SU-DHL-6 (cell line): ENCODE data around the gene MDP1.

Experiments used
- EZH2phosphoT487 ChIP-seq: fragments of 200-600 bp; sonication (generic), shearing (Covaris generic); conservative IDR thresholded peaks from 2 replicates; pipeline ENCODE4 v1.6.1; 2018; ENCODE audit warnings: mild to moderate bottlenecking, antibody characterized with exemption, low read length, moderate library complexity, mixed read lengths
- TF ChIP-seq, protein P1 (sequence below): fragments of 200-600 bp; sonication (generic); IDR thresholded peaks from one replicate; pipeline ENCODE4 v1.5.1; 2017; ENCODE audit warnings: antibody characterized with exemption, mild to moderate bottlenecking, low read length, moderate library complexity; ENCODE audit not compliant: insufficient read depth, poor library complexity, severe bottlenecking

DNA sequence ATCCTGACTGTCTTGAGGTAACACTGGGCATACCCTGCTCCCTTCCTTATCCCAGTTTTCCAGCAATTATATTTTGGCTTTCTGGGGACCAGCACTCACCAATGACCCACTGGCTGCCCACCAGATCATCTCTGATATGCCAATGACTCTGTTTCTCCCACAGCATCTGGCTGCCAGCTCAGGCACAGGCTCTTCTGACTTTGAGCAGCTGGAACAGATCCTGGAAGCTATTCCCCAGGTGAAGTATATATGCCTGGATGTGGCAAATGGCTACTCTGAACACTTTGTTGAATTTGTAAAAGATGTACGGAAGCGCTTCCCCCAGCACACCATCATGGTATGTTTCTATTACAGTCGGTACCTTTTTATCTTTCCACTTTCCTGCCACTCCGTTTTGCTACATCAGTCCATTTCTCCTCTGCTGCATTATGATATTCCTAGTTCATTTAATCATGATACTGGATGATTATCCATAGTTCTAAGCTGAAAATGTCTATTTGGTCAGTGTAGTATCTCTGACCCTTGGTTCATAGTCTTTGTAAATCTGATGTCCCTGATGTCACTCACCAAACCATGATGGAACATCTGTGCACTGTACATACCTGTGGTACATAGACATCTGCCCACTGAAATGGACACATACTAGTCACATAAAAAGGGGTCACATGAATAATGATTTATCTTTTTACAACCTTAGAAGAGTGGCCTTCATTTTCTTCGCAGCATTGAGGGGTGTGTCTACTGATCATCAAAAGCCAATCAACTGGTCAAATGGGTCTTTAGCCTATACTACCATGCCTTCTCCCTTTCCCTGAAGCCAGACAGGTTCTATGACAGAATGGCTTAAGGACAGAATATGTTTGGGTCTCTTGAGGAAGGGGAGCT is 20.2 kb upstream of the MDP1 start:
- TF ChIP-seq, protein P1, sequence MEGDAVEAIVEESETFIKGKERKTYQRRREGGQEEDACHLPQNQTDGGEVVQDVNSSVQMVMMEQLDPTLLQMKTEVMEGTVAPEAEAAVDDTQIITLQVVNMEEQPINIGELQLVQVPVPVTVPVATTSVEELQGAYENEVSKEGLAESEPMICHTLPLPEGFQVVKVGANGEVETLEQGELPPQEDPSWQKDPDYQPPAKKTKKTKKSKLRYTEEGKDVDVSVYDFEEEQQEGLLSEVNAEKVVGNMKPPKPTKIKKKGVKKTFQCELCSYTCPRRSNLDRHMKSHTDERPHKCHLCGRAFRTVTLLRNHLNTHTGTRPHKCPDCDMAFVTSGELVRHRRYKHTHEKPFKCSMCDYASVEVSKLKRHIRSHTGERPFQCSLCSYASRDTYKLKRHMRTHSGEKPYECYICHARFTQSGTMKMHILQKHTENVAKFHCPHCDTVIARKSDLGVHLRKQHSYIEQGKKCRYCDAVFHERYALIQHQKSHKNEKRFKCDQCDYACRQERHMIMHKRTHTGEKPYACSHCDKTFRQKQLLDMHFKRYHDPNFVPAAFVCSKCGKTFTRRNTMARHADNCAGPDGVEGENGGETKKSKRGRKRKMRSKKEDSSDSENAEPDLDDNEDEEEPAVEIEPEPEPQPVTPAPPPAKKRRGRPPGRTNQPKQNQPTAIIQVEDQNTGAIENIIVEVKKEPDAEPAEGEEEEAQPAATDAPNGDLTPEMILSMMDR: no peak
- TF ChIP-seq EZH2phosphoT487: no peak
